A549 (cell line): Measurements from ENCODE around the gene SGCA. TPM values are rescaled to one million over a fixed set of nuclear protein-coding genes. Genes with fewer than 3 reads are reported as not detected.

Source experiments
- ATAC-seq, 2 experiments: fragments of 200-7000 bp in 1 of 2; fragments of >200 bp in 1 of 2; cut with Nextera tagmentation in 1 of 2; cut with Tn5 transposase in 1 of 2; 3 replicates each; pipeline versions ENCODE4 v1.8.0 to v1.9.1; 2018 to 2020; ENCODE audit warnings: mild to moderate bottlenecking in 1 of 2, moderate library complexity in 1 of 2
- CTCF ChIA-PET: fragments of 300-600 bp; sonication (Branson Sonifier 250); formaldehyde crosslinking; extraction: SDS; loops from one replicate; lab custom pipeline; 2021; ENCODE audit warnings: antibody characterized with exemption, inconsistent platforms; lab: Yijun Ruan, JAX
- POLR2A ChIA-PET: fragments of 350-600 bp; formaldehyde crosslinking; extraction: SDS; loops from one replicate; lab custom pipeline; 2021; ENCODE audit warnings: antibody characterized with exemption, inconsistent platforms; lab: Yijun Ruan, JAX
- DNase-seq, 2 experiments: peaks; one replicate each; pipeline versions ENCODE4 v3.0.0 to v3.0.0-alpha.2; 2011 to 2016; ENCODE audit warnings: low read depth in 1 of 2, low spot score in 1 of 2
- FAIRE-seq: peaks from 2 replicates; lab custom pipeline; 2011; peaks lifted over from hg19 to GRCh38; lab: Jason Lieb, UNC
- H3K27ac ChIP-seq, 2 experiments: fragments of >200 bp; sonication (Bioruptor Twin); formaldehyde crosslinking; 3 replicates each; pipeline ENCODE4 v1.5.1; 2016 to 2017
- H3K4me1 ChIP-seq: fragments of >200 bp; sonication (Bioruptor Twin); formaldehyde crosslinking; 3 replicates; pipeline ENCODE4 v1.6.1; 2016
- H3K4me2 ChIP-seq: fragments of >200 bp; sonication (Bioruptor Twin); formaldehyde crosslinking; 3 replicates; pipeline ENCODE4 v1.6.1; 2016
- H3K4me3 ChIP-seq: fragments of >200 bp; sonication (Bioruptor Twin); formaldehyde crosslinking; 3 replicates; pipeline ENCODE4 v1.5.1; 2016
- H3K9me3 ChIP-seq: fragments of >200 bp; sonication (Bioruptor Twin); formaldehyde crosslinking; 3 replicates; pipeline ENCODE4 v1.6.1; 2016
- CBX2 ChIP-seq: fragments of 200-600 bp; sonication (generic); IDR thresholded peaks from 2 replicates; pipeline ENCODE4 v1.6.1; 2016; ENCODE audit warnings: low read depth, mild to moderate bottlenecking, borderline replicate concordance
- CBX8 ChIP-seq: fragments of 200-600 bp; sonication (generic); IDR thresholded peaks from 2 replicates; pipeline ENCODE4 v1.6.1; 2016
- CHD2 ChIP-seq: fragments of 150-350 bp; IDR thresholded peaks from 2 replicates; pipeline ENCODE4 v1.6.1; 2014; ENCODE audit warnings: low read length; ENCODE audit not compliant: partially characterized antibody
- CTCF ChIP-seq: fragments of >200 bp; sonication (Bioruptor Twin); formaldehyde crosslinking; IDR thresholded peaks from 3 replicates; pipeline ENCODE4 v1.5.1; 2016
- EHF ChIP-seq: fragments of 250-450 bp; sonication (Bioruptor Pico); IDR thresholded peaks from 2 replicates; pipeline ENCODE4 v1.5.0; 2020; ENCODE audit warnings: mild to moderate bottlenecking
- EHMT2 ChIP-seq: fragments of 200-600 bp; sonication (generic); IDR thresholded peaks from 2 replicates; pipeline ENCODE4 v1.6.1; 2016; ENCODE audit warnings: antibody characterized with exemption, low read depth, mild to moderate bottlenecking, moderate library complexity
- ELK1 ChIP-seq: fragments of 150-350 bp; IDR thresholded peaks from 2 replicates; pipeline ENCODE4 v1.6.1; 2014; ENCODE audit warnings: low read depth, mild to moderate bottlenecking, low read length
- ESRRA ChIP-seq: fragments of 150-350 bp; IDR thresholded peaks from 2 replicates; pipeline ENCODE4 v1.6.1; 2014; ENCODE audit warnings: mild to moderate bottlenecking, low read length, borderline replicate concordance
- FOSB ChIP-seq: fragments of 250-450 bp; sonication (Bioruptor Pico); IDR thresholded peaks from 2 replicates; pipeline ENCODE4 v1.5.0; 2020; ENCODE audit warnings: mild to moderate bottlenecking, moderate library complexity
- FOXS1 ChIP-seq: fragments of 250-450 bp; sonication (Bioruptor Pico); IDR thresholded peaks from 2 replicates; pipeline ENCODE4 v1.5.0; 2020; ENCODE audit warnings: mild to moderate bottlenecking, moderate library complexity
- MAZ ChIP-seq: fragments of 150-350 bp; IDR thresholded peaks from 2 replicates; pipeline ENCODE4 v1.6.1; 2014; ENCODE audit warnings: antibody characterized with exemption, low read depth, low read length, borderline replicate concordance
- NPAS2 ChIP-seq: fragments of 250-450 bp; sonication (Bioruptor Pico); IDR thresholded peaks from 2 replicates; pipeline ENCODE4 v1.8.0; 2022; ENCODE audit warnings: mild to moderate bottlenecking, moderate library complexity, borderline replicate concordance
- PBX3 ChIP-seq: IDR thresholded peaks from 2 replicates; pipeline ENCODE4 v1.6.1; 2012
- RAD21 ChIP-seq, 2 experiments: fragments of >200 bp in 1 of 2; sonication (Bioruptor Twin) in 1 of 2; formaldehyde crosslinking in 1 of 2; IDR thresholded peaks in 1 of 2; conservative IDR thresholded peaks in 1 of 2; 2 replicates in 1 of 2; 3 replicates in 1 of 2; pipeline ENCODE4 v1.6.1; 2012 to 2018; ENCODE audit warnings: inconsistent platforms in 1 of 2
- RCOR1 ChIP-seq: fragments of 150-350 bp; IDR thresholded peaks from 2 replicates; pipeline ENCODE4 v1.6.1; 2014; ENCODE audit warnings: antibody characterized with exemption, low read length, low read depth
- REST ChIP-seq: fragments of 200-600 bp; sonication (generic); IDR thresholded peaks from 2 replicates; pipeline ENCODE4 v1.6.1; 2016; ENCODE audit warnings: antibody characterized with exemption, mild to moderate bottlenecking, moderate library complexity
- USF2 ChIP-seq: fragments of 450-650 bp; IDR thresholded peaks from 2 replicates; pipeline ENCODE4 v1.6.1; 2014; ENCODE audit warnings: antibody characterized with exemption
- WGBS: methylation state at CpG from one replicate; pipeline ENCODE4 v1.1.6; 2017; ENCODE audit errors: missing lambda C conversion rate; 5-methylcytosine and 5-hydroxymethylcytosine counted together
- polyA plus RNA-seq, 4 experiments: library from polyadenylated mRNA; depleted of rRNA in 3 of 4; stranded (reverse); fragments of >200 nt; fragmentation: RNase III in 1 of 4; extraction: RNeasy Plus Mini Kit Qiagen cat#74134 plus additional on column Dnase treatment in 1 of 4; gene quantifications; 2 replicates in 3 of 4; 3 replicates in 1 of 4; pipeline ENCODE4 v1.2.3, GENCODE V29; 2011 to 2017

The SGCA gene
- polyA plus RNA-seq, 2 of the 4 experiments (the other 2 are of a cell fraction): 0.44 to 3.4 TPM

GRCh38 chr17:50165066-50165465, 739 bp upstream of the SGCA start:
- H3K4me3 ChIP-seq: no peak overlapping the region
- POLR2A ChIA-PET: interaction anchor here (1.8 kb wide), 1 partner anchor 13 kb away, joined by 8 read pairs; no protein-coding TSS in a partner anchor
- no peak for FAIRE-seq

More at GRCh38 chr17:50165066-50165465, 739 bp upstream of the SGCA start:
- Histone ChIP-seq H3K27ac (no peak overlapping the region), H3K9me3 (no peaks in the 10 kb centered on the region), H3K4me2 (no peak overlapping the region), H3K4me1 (peaks cover 20% of the 10 kb centered on the region; the same call in 2 of the 3 replicates)
- no peak for DNase-seq
- no peak for ATAC-seq
- TF ChIP-seq RAD21 (conservative IDR thresholded peaks at IDR 0.05 in 1 of 2, IDR thresholded peaks at IDR 0.05 in 1 of 2): no peak
- no peak for TF ChIP-seq EHMT2
- no peak for TF ChIP-seq USF2
- TF ChIP-seq NPAS2 (CRISPR knock-in tag): no peak
- TF ChIP-seq PBX3: no peak
- no peak for TF ChIP-seq MAZ
- TF ChIP-seq CBX2: no peak
- TF ChIP-seq REST: no peak
- no peak for TF ChIP-seq EHF (CRISPR knock-in tag)
- no peak for TF ChIP-seq CTCF
- no peak for TF ChIP-seq ESRRA
- no peak for TF ChIP-seq CHD2
- TF ChIP-seq RCOR1: no peak
- no peak for TF ChIP-seq FOXS1 (CRISPR knock-in tag)
- no peak for TF ChIP-seq FOSB (CRISPR knock-in tag)
- TF ChIP-seq CBX8: no peak
- no peak for TF ChIP-seq ELK1
- 82% methylated on average over 9 of the region's 9 CpGs for WGBS
- CTCF ChIA-PET: interaction anchor here (1.0 to 17.0 kb wide), 9 partner anchors 9 to 138 kb away, joined by 3 to 817 read pairs (median 15); partner anchors contain the start of genes COL1A1 and PPP1R9B
